Measurements from ENCODE around the gene FARP1.

The FARP1 gene, protein sequence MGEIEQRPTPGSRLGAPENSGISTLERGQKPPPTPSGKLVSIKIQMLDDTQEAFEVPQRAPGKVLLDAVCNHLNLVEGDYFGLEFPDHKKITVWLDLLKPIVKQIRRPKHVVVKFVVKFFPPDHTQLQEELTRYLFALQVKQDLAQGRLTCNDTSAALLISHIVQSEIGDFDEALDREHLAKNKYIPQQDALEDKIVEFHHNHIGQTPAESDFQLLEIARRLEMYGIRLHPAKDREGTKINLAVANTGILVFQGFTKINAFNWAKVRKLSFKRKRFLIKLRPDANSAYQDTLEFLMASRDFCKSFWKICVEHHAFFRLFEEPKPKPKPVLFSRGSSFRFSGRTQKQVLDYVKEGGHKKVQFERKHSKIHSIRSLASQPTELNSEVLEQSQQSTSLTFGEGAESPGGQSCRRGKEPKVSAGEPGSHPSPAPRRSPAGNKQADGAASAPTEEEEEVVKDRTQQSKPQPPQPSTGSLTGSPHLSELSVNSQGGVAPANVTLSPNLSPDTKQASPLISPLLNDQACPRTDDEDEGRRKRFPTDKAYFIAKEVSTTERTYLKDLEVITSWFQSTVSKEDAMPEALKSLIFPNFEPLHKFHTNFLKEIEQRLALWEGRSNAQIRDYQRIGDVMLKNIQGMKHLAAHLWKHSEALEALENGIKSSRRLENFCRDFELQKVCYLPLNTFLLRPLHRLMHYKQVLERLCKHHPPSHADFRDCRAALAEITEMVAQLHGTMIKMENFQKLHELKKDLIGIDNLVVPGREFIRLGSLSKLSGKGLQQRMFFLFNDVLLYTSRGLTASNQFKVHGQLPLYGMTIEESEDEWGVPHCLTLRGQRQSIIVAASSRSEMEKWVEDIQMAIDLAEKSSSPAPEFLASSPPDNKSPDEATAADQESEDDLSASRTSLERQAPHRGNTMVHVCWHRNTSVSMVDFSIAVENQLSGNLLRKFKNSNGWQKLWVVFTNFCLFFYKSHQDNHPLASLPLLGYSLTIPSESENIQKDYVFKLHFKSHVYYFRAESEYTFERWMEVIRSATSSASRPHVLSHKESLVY

DNA sequence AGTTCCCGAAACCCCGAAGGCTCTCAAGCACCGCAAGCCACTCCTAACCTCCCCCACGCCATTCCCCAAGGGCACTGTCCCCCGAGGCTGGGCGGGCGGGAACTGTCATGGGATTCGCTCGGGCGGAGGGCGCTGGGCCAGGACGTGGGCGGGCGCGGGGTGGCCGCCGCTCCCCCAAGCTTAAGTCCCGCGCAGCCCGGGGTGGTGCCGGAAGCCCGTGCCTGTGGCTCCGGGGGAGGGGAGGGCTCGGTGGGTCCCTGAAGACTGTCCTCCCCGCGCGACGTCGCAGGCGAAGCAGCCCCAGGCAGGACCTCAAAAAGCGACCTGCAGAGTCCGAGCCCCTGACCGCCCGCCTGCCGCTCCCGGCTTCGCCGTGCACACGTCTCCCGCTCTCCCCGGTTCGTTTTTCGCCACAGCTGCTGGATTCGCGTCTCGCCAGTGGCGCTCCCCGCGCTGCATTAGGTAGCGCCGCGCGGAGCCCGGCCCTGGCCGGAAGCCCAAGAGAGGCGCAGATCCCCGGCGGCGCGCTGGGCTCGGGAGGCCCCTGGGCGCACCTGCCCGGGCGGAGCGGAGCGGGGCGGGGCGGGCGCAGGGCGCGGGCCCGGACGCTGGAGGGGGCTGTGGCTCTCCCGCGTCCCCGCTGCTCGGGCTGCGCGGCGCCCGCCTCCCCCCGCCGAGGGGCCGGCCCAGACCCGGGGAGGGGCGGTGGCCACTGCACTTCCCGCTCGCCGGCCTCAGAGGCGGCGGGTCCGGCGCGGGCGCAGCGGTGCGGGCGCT lies at the start of gene FARP1:
Gene FARP1, plus strand, starts transcription at position 715 of the 777 bp plus-strand sequence. CDS start 70,149 bp downstream, outside the sequence.
- no peak for DNase-seq

DNA sequence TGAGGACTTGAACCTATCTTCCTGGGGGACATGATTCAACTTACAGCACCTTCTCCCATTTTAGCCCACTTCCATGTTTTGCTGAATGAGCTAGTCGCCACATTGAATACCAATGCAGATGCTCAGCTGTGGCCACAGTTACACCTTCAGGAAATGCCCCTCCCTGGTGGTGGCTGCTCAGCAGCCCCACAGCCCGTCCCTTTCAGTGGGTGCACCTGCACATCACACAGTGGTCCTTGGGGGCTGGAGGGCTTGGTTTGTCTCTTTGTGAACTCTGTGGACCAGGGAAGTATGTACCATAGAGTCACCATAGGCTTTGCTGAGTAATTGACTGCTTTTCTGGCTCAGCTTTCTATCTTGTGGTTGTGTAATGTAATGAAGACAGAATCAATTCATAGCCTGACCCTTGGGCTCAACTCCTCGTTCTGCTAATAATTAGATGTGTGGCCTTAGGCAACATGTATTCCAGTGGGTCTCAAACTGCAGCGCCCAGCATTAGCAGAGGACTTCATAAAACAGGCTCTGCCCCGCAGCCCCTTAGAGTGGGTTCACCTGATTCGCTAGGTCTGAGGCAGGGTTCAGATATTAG lies 48.1 kb upstream of the FARP1 start:
- DNase-seq: no peak

- DNase-seq: no peak
These were observed 46.8 kb upstream of the FARP1 start for GRCh38 chr13:98096059-98096458.

DNA sequence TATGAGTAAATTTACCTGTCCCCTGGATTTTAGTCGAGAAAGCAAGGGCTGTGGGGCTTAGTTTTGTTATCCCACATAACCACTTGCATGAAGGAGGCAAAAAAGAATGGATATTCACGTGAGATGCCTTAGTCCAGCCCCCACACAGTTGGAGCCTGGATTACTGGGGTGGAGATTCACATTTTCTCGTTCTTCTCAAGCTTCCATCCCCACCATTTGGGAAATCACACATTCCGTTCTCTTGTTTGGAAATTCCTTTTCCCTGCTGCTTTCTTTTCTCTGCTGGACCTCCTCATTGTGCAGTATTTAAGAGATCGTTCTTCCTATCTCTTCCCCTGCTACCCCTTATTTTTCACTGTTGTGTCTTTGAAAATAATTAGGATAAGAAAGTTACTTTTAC lies 45.1 kb upstream of the FARP1 start:
- no peak for DNase-seq

- no peak for DNase-seq
These were observed 44.4 kb upstream of the FARP1 start for GRCh38 chr13:98098516-98098915.

GRCh38 chr13:98099627-98100026 lies 43.3 kb upstream of the FARP1 start:
- DNase-seq: no peak

- no peak for DNase-seq
These were observed 42.4 kb upstream of the FARP1 start for GRCh38 chr13:98100481-98100880.

DNA sequence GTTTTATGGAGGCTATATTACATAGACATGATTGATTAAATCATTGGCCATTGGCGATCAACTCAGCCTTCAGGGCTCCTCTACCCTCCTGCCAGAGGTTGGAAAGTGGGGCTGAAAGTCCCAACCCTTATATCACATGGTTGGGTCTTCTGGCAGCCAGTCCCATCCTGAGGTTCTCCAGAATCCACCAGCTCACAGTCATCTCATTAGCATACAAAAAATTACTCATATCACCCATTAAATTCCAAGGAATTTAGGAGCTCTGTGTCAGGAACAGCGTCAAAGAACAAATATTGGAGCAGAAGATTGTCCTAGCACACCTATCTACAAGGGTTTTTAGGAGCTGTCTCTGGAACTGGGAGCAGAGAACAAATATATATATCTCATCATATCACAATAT lies 39.4 kb upstream of the FARP1 start:
- DNase-seq: no peak

GRCh38 chr13:98103942-98104880 lies 38.7 kb upstream of the FARP1 start:
- DNase-seq: no peak

- no peak for DNase-seq
These were observed 37.0 kb upstream of the FARP1 start for GRCh38 chr13:98105929-98106336.

DNA sequence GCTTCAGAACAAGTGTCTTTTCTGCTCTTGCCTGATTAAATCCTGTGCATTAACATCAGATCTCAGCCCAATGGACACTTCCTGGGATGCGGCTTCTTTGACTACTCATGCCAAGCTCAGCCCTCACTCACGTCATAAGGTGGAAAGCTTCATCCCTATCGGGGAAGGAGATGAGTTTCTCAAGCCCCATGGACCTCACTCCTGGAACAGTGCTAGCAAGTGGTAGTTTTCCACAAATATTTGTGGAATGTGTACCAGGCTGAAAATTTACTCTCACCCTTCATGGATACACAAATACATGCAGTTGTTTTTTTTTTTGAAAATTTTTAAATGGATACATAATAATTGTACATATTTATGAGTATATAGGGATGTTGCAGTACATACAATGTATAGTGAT lies 34.6 kb upstream of the FARP1 start:
- no peak for DNase-seq

DNA sequence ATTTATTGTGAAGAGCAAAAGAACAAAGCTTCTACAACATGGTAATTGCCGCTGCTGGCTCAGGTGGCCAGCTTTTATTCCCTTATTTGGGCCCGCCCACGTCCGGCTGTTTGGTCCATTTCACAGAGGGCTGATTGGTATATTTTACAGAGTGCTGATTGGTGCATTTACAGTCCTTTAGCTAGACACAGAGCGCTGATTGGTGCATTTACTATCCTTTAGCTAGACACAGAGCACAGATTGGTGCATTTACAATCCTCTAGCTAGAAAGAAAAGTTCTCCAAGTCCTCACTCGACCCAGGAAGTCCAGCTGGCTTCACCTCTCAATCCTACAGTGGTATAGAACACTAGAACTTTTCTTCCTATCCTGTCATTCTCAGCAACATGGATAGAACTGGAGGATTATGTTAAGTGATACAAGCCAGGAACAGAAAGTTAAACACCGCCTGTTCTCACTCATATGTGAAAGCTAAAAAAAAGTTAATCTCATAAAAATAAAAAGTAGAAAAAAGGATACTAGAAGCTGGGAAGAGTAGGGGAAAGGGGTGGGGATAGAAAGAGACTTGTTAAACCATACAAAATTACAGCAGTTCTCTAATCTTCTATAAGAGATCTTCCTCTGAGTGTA lies 33.6 kb upstream of the FARP1 start:
- no peak for DNase-seq

GRCh38 chr13:98110749-98111148 lies 32.1 kb upstream of the FARP1 start:
- no peak for DNase-seq

DNA sequence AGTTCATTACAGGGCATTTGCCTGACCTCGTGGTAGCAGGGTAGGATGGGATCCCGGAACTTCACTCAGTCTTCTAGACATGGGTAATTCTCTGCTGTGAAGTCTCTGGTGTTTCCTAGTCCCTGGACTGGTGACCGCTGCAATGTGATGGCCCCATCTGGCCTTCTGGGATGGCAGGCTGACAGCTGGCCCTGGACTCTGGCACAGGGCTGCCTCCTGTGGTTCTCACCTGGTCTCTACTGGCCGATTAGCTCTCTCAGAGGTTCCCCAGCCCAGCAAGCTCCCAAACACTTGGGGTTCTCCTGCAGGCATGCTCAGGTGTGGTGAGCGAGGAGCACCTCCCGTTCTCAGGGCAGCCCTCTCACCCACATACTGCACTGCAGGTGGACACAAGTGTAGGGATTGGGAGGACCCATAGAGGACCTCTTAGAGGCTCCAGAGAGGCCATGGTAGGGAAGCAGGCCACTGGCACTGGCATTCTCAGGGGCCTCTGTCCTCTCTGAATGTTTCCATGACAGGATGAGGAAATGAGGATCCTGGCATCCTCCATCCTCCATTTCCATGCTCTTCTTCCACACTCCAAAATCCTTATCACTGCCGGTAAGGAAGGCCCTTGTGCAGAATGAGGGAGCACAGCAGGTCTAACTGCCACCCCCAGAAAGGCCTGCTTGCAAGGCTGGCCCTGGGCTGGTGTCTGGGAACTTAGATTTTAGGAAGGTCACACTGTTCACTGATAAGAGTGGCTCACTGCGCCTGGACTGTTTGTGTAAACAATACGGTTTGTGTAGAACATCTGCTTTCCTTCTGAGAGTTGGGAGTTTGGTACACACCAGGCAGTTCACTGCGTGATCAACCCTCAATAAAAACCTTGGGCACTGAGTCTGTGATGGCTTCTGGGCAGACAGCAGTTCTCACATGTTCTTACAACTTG lies 31.5 kb upstream of the FARP1 start:
- no peak for DNase-seq

DNA sequence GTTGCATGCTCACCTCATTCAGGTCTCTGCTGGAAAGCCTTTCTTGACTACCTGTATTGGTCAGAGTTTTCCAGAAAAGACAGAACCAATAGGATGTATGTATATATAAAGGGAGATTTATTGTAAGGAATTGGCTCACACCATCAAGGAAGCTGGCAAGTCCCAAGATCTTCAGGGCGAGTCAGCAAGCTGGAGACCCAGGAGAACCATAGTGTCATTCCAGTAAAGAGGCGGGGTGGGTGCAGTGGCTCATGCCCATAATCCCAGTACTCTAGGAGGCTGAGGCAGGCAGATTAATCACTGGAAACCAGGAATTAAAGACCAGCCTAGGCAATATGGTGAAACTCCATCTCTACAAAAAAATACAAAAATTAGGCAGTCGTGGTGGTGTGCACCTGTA lies 30.4 kb upstream of the FARP1 start:
- no peak for DNase-seq

- no peak for DNase-seq
These were observed 24.0 kb upstream of the FARP1 start for GRCh38 chr13:98118865-98119264.

DNA sequence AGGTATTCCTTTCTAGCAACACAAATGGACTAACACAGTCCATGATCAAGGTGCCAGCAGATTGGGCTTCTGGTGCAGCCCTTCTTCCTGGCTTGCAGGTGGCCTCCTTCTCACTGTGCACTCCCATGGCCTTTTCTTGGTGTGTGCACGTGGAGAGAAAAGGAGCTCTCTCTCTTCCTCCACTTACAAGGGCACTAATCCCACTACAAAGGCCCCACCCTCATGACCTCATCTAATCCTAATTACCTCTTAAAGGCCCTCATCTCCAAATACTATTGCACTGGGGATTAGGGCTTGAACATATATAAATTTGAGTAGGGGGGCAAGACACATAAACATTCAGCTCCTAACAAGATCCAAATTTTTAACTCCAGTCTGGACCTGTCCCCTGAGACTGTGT lies 19.7 kb upstream of the FARP1 start:
- DNase-seq: no peak

DNA sequence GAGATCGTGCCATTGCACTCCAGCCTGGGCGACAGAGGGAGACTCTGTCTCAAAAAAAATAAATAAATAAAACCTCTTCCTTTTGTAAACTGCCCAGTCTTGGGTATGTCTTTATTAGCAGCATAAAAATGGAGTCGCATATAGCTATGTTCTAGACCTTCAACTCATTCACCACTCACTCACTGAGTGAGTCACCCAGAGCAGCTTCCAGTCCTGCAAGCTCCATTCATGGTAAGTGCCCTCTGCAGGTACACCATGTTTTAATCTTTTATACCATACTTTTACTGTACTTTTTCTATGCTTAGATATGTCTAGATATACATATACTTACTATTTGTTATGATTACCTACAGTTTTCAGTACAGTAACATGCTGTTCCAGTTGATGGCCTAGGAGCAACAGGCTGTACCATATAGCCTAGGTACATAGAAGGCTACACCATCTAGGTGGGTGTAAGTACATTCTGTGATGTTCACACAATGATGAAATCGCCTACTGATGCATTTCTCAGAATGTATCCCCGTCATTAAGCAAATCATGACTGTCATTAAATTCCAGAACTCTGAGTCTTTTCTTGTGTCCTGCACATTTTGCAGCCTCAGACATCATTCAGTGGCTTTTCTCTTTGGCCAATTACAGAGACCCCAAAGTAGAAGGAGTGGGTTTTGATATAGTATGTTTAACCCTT lies 13.7 kb upstream of the FARP1 start:
- no peak for DNase-seq

GRCh38 chr13:98133946-98134345 lies 8.9 kb upstream of the FARP1 start:
- no peak for DNase-seq
